Stomach (tissue), 9 donors: ENCODE measurements around the gene SF3A2. TPM values are rescaled to one million over a fixed set of nuclear protein-coding genes. Genes with fewer than 3 reads are reported as not detected.

Source experiments
- DNase-seq, 2 donors: peaks; one replicate each; pipeline versions ENCODE4 v3.0.0 to v3.0.0-alpha.2; 2013 to 2019
- H3K27ac ChIP-seq, 5 donors: fragments of 200-600 bp in 4 of 5; sonication (generic) in 4 of 5; one replicate each; pipeline ENCODE4 v1.5.1; 2013 to 2019; ENCODE audit warnings: mild to moderate bottlenecking in 1 of 5, moderate library complexity in 1 of 5
- H3K27me3 ChIP-seq, 3 donors: fragments of 200-600 bp; sonication (generic); one replicate each; pipeline ENCODE4 v1.5.1; 2017 to 2019; ENCODE audit warnings: mixed run types in 1 of 3
- H3K36me3 ChIP-seq, 4 donors: fragments of 200-600 bp; sonication (generic); 1 replicate in 3 of 4; 2 replicates in 1 of 4; pipeline ENCODE4 v1.5.1; 2016 to 2019
- H3K4me1 ChIP-seq, 4 donors: fragments of 200-600 bp; sonication (generic); one replicate each; pipeline ENCODE4 v1.5.1; 2016 to 2019
- H3K4me3 ChIP-seq, 4 donors: fragments of 200-600 bp; sonication (generic) in 3 of 4; one replicate each; pipeline ENCODE4 v1.5.1; 2016 to 2019; ENCODE audit warnings: mild to moderate bottlenecking in 1 of 4
- H3K9me3 ChIP-seq, 4 donors: fragments of 200-600 bp; sonication (generic); one replicate each; pipeline ENCODE4 v1.5.1; 2016 to 2019
- CTCF ChIP-seq, 7 experiments: fragments of 450-650 bp in 4 of 7; fragments of 200-600 bp in 3 of 7; sonication (generic) in 3 of 7; IDR thresholded peaks; one replicate each; pipeline ENCODE4 v1.5.1; 2016 to 2019; ENCODE audit warnings: antibody characterized with exemption in 7 of 7, control low read depth in 2 of 7, mild to moderate bottlenecking in 1 of 7
- EP300 ChIP-seq: sonication (generic); formaldehyde crosslinking; IDR thresholded peaks from one replicate; pipeline ENCODE4 v1.6.1; 2017; ENCODE audit warnings: antibody characterized with exemption
- POLR2A ChIP-seq, 4 donors: fragments of 450-650 bp; IDR thresholded peaks; one replicate each; pipeline ENCODE4 v1.6.1; 2016; ENCODE audit warnings: antibody characterized with exemption in 4 of 4, control low read depth in 2 of 4, mild to moderate bottlenecking in 1 of 4, moderate library complexity in 1 of 4
- POLR2AphosphoS5 ChIP-seq, 3 donors: sonication (generic); formaldehyde crosslinking; IDR thresholded peaks; one replicate each; pipeline ENCODE4 v1.6.1; 2016; ENCODE audit warnings: antibody characterized with exemption in 3 of 3
- WGBS, 5 donors: extraction: QIAGEN DNeasy Blood & Tissue Kit in 3 of 5; methylation state at CpG; one replicate each; pipeline versions ENCODE4 v1.1.5 to v1.1.7; 2013 to 2018; 5-methylcytosine and 5-hydroxymethylcytosine counted together
- intact Hi-C: fragments of 100-400 bp; cut with DNase I; formaldehyde crosslinking; loops from one replicate; pipeline ENCODE4 v1.15.1; 2023; ENCODE audit warnings: low total_unique reads
- polyA plus RNA-seq, 3 donors: library from polyadenylated mRNA; stranded (reverse); fragments of 200-250 nt; gene quantifications; one replicate each; pipeline ENCODE4 v1.2.3, GENCODE V29; 2013
- total RNA-seq, 5 donors: library from RNA; depleted of rRNA; stranded (reverse); fragments of >200 nt; gene quantifications; one replicate each; pipeline versions ENCODE4 v1.1.0 to v1.2.3, GENCODE V29; 2014 to 2016
- donor health status: healthy with polysubstance abuse.
- donor health status: Bipolar disorder and iron deficiency.
- donor health status: healthy.

SF3A2 gene
- total and polyA plus RNA-seq, 8 donors = 25.8 to 214 (median 37.0) TPM

- Histone ChIP-seq H3K27me3 (peaks cover 30 to 67% (median 53%) of the 10 kb centered on the region in 3 donors), H3K36me3 (peaks cover 43 to 54% (median 50%) of the 10 kb centered on the region in 4 donors), H3K4me1 (peaks cover 37 to 69% (median 50%) of the 10 kb centered on the region in 4 donors), H3K27ac (no peak within 1 kb of the TSS), H3K4me3 (no peak within 1 kb of the TSS), H3K9me3 (no peaks in the 10 kb centered on the region)
- DNase-seq = no peak
- 70 to 74% (median 72%) methylated on average over 10 to 27 of the region's 27 CpGs for WGBS, 5 donors
- TF ChIP-seq POLR2AphosphoS5 (IDR thresholded peaks at IDR 0.05) (no peak), POLR2A (IDR thresholded peaks at IDR 0.05) (no peak), CTCF (IDR thresholded peaks at IDR 0.05) (no peak), EP300 (no peak)
- intact Hi-C loops = no loop called here
Measured at GRCh38 chr19:2249010-2249866, 12.6 kb downstream of the SF3A2 start, which contains the start of gene AMH. TSS of gene AMH (plus strand) at chr19:2249323. CDS start at chr19:2249333, 10 bp downstream.

GRCh38 chr19:2249880-2250765 lies 13.5 kb downstream of the SF3A2 start:
- Histone ChIP-seq H3K9me3 (no peaks in the 10 kb centered on the region), H3K36me3 (peaks cover 34 to 45% (median 41%) of the 10 kb centered on the region in 4 donors), H3K27ac (no peak overlapping the region), H3K27me3 (peaks cover 30 to 70% (median 53%) of the 10 kb centered on the region in 3 donors), H3K4me1 (peaks cover 37 to 66% (median 51%) of the 10 kb centered on the region in 4 donors), H3K4me3 (peak overlapping the region in 1 of 4 donors; percentile 40)
- no peak for TF ChIP-seq CTCF (IDR thresholded peaks at IDR 0.05)
- TF ChIP-seq EP300 = no peak
- no peak for TF ChIP-seq POLR2A (IDR thresholded peaks at IDR 0.05)
- TF ChIP-seq POLR2AphosphoS5 (IDR thresholded peaks at IDR 0.05) = no peak
- no peak for DNase-seq
- WGBS, 5 donors = 16 to 33% (median 20%) methylated on average over 18 to 43 of the region's 43 CpGs
- intact Hi-C loops = no loop called here

DNA sequence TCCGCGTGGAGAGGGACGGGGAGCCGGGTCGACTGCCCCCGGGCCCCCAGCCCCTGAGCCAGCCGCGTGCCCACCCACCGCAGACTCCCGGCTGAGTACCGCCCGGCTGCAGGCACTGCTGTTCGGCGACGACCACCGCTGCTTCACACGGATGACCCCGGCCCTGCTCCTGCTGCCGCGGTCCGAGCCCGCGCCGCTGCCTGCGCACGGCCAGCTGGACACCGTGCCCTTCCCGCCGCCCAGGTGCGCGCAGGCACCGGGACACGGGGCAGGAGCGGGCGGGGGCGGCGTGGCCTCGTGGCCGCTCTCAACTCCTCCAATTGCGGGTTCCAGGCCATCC lies 14.1 kb downstream of the SF3A2 start:
- WGBS, 5 donors = 5 to 10% (median 6%) methylated on average over 24 to 40 of the region's 40 CpGs; no CpG with 5 or more reads in 2 of the 5 donors

More for the DNA sequence above, 14.1 kb downstream of the SF3A2 start:
- peaks cover 37 to 66% (median 51%) of the 10 kb centered on the region in 4 donors for H3K4me1 ChIP-seq
- TF ChIP-seq POLR2A (IDR thresholded peaks at IDR 0.05) = no peak
- no peak for TF ChIP-seq CTCF (IDR thresholded peaks at IDR 0.05)
- no peak for TF ChIP-seq EP300
- TF ChIP-seq POLR2AphosphoS5 (IDR thresholded peaks at IDR 0.05) = no peak
- no peak for DNase-seq
- H3K27me3 ChIP-seq = peaks cover 30 to 70% (median 53%) of the 10 kb centered on the region in 3 donors
- no peaks in the 10 kb centered on the region for H3K9me3 ChIP-seq
- peaks cover 28 to 39% (median 35%) of the 10 kb centered on the region in 4 donors for H3K36me3 ChIP-seq
- H3K27ac ChIP-seq = no peak overlapping the region
- peak overlapping the region; percentile 9 to 40 (median 20) for H3K4me3 ChIP-seq
- intact Hi-C loops = no loop called here
